Muscle of leg (tissue), 11 donors: ENCODE data around the gene NXPH3. TPM values are rescaled to one million over a fixed set of nuclear protein-coding genes. Genes with fewer than 3 reads are reported as not detected.

Experiments
- DNase-seq: peaks from one replicate; pipeline ENCODE4 v3.0.0; 2013
- H3K27ac ChIP-seq: one replicate; pipeline ENCODE4 v1.5.1; 2013; ENCODE audit warnings: mild to moderate bottlenecking, low read length, control low read depth
- H3K27me3 ChIP-seq: one replicate; pipeline ENCODE4 v1.6.1; 2013; ENCODE audit warnings: low read length; ENCODE audit not compliant: control insufficient read depth, insufficient read depth
- H3K36me3 ChIP-seq: one replicate; pipeline ENCODE4 v1.6.1; 2013; ENCODE audit warnings: low read length; ENCODE audit not compliant: control insufficient read depth, insufficient read depth
- H3K4me1 ChIP-seq: one replicate; pipeline ENCODE4 v1.6.1; 2013; ENCODE audit warnings: low read length; ENCODE audit not compliant: control insufficient read depth, insufficient read depth
- H3K4me3 ChIP-seq: one replicate; pipeline ENCODE4 v1.5.1; 2013; ENCODE audit warnings: low read length, control low read depth
- H3K9me3 ChIP-seq: replicated peaks from 2 replicates; pipeline ENCODE4 v1.6.1; 2013; ENCODE audit warnings: low read depth, low read length; ENCODE audit not compliant: control insufficient read depth
- whole genome bisulfite sequencing: methylation state at CpG from one replicate; pipeline ENCODE4 v1.1.5; 2013; ENCODE audit warnings: missing lambda C conversion rate; ENCODE audit not compliant: insufficient coverage; 5-methylcytosine and 5-hydroxymethylcytosine counted together
- polyA plus RNA-seq, 8 donors: library from polyadenylated mRNA; unstranded; fragments of 120-200 nt; gene quantifications; one replicate each; pipeline versions ENCODE4 v1.2.1 to v1.2.3, GENCODE V29; 2013; ENCODE audit warnings: inconsistent platforms in 1 of 8, low replicate concordance in 1 of 8; ENCODE audit not compliant: insufficient read length in 8 of 8, insufficient read depth in 1 of 8
- total RNA-seq: library from RNA; stranded (reverse); fragments of 120-200 nt; gene quantifications from one replicate; pipeline ENCODE4 v1.2.4, GENCODE V29; 2013

The NXPH3 gene
- total and polyA plus RNA-seq, 9 donors = 1.1 to 2.5 (median 1.5) TPM

GRCh38 chr17:49588726-49589576 lies 13.3 kb downstream of the NXPH3 start:
- Histone ChIP-seq H3K4me1 (no peaks in the 10 kb centered on the region), H3K4me3 (no peak overlapping the region), H3K9me3 (no peaks in the 10 kb centered on the region), H3K27ac (no peak overlapping the region), H3K27me3 (no peaks in the 10 kb centered on the region), H3K36me3 (peaks cover 18% of the 10 kb centered on the region)
- WGBS = 96% methylated on average over 5 of the region's 8 CpGs
- no peak for DNase-seq

- no peak for DNase-seq
- Histone ChIP-seq H3K9me3 (no peaks in the 10 kb centered on the region), H3K4me1 (no peaks in the 10 kb centered on the region), H3K4me3 (no peak overlapping the region), H3K27ac (no peak overlapping the region), H3K36me3 (peaks cover 20% of the 10 kb centered on the region), H3K27me3 (no peaks in the 10 kb centered on the region)
- WGBS = 100% methylated on average over 1 of the region's 2 CpGs
Observed at GRCh38 chr17:49589577-49589927, 13.9 kb downstream of the NXPH3 start.

GRCh38 chr17:49590874-49591273 lies 15.2 kb downstream of the NXPH3 start:
- no peaks in the 10 kb centered on the region for H3K27me3 ChIP-seq
- no peaks in the 10 kb centered on the region for H3K9me3 ChIP-seq
- H3K27ac ChIP-seq = no peak overlapping the region
- no peak for DNase-seq
- no peak overlapping the region for H3K4me3 ChIP-seq
- peaks cover 21% of the 10 kb centered on the region for H3K36me3 ChIP-seq
- no peaks in the 10 kb centered on the region for H3K4me1 ChIP-seq
- whole genome bisulfite sequencing = 91% methylated on average over 3 of the region's 4 CpGs

DNA sequence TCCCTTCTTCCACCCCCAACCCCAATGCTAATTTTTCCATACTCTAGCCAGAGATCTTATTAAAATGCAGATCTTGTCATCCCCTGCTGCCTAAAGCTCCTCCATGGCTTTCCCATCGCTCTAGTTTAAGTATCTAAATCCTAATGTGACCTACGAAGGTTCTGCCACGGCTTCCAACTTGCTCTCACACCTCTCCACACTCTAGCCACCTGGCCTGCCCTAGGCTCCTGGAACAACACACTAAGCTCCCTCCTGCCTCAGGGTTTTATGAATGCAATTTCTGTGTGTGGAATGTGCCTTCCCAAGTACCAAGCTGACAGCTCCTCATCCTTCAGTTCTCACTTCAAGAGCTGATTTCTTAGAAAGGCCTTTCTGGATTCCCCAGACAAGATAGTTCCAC lies 16.6 kb downstream of the NXPH3 start:
- DNase-seq = no peak
- Histone ChIP-seq H3K9me3 (no peaks in the 10 kb centered on the region), H3K36me3 (peaks cover 30% of the 10 kb centered on the region), H3K4me1 (peaks cover under 1% of the 10 kb centered on the region), H3K4me3 (no peak overlapping the region), H3K27ac (no peak overlapping the region), H3K27me3 (no peaks in the 10 kb centered on the region)
- WGBS = 81% methylated on average over 3 of the region's 3 CpGs

DNA sequence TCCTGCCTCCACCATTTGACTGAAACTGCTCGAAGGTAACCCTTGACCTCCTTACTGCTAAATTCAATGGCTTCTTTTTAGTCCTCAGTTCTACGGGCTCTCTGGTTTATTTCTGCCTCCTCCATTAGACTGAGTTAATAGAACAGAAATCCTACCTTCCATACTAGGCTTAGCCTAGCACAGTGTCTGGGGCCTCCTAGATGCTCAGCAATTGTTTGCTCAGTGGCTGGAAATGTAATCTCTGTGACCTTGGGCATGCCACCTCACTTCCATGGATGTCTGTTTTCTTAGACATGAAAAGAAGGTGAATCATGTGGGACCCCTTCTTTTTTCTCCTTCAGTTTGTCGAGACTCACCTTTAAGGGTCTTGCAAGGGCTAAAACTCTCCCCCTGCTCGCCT lies 19.7 kb downstream of the NXPH3 start:
- Histone ChIP-seq H3K4me3 (no peak overlapping the region), H3K27ac (no peak overlapping the region), H3K9me3 (no peaks in the 10 kb centered on the region), H3K27me3 (no peaks in the 10 kb centered on the region), H3K36me3 (peaks cover 50% of the 10 kb centered on the region), H3K4me1 (peaks cover 3% of the 10 kb centered on the region)
- WGBS = 92% methylated on average over 1 of the region's 4 CpGs
- no peak for DNase-seq

DNA sequence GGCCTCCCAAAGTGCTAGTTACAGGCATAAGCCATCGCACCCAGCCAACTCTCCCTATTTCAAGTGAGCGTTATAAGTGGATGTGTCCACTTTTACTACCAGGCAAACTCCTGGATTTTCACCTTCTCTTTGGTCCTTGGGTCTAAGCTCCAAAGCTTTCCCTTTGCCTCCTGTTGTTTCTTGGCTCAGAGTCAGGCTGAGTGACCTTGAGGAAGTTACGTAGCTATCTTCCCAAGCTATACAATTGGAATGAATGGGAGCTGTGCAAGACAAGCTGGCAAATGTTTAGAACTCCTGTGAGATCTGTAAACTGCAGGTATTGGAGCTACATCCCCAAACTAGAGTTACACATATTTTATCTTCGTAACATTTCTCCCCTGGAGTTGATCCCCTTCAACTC lies 20.3 kb downstream of the NXPH3 start:
- Histone ChIP-seq H3K27me3 (no peaks in the 10 kb centered on the region), H3K4me1 (peaks cover 3% of the 10 kb centered on the region), H3K9me3 (no peaks in the 10 kb centered on the region), H3K27ac (no peak overlapping the region), H3K4me3 (no peak overlapping the region), H3K36me3 (peaks cover 55% of the 10 kb centered on the region)
- 100% methylated on average over 2 of the region's 4 CpGs for WGBS
- DNase-seq = no peak

GRCh38 chr17:49596613-49597244 lies 21.1 kb downstream of the NXPH3 start:
- Histone ChIP-seq H3K9me3 (no peaks in the 10 kb centered on the region), H3K36me3 (peaks cover 54% of the 10 kb centered on the region), H3K4me3 (no peak overlapping the region), H3K4me1 (peaks cover 3% of the 10 kb centered on the region), H3K27me3 (no peaks in the 10 kb centered on the region), H3K27ac (peak overlapping the region; percentile 2)
- DNase-seq = no peak
- WGBS = 92% methylated on average over 2 of the region's 6 CpGs

DNA sequence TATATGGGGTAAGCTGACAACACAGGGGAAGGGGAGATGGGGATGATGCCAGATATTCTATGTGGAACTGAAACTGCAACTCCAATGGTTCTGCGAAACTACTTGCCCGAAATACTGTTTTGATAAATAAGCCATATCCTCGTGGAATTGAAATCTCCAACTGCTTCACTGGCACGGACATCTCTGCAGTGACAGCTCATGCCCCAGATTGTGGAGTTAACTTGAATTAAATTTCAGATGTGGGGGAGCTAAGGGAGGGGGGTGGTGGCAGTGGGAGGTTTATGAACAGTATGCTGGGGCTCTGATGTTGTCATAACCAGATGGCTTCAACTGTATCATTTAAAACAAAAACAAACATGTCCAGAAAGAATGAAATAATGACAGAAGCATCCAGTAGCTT lies 21.8 kb downstream of the NXPH3 start:
- Histone ChIP-seq H3K9me3 (no peaks in the 10 kb centered on the region), H3K4me1 (peaks cover 3% of the 10 kb centered on the region), H3K27ac (peak overlapping the region; percentile 43), H3K27me3 (no peaks in the 10 kb centered on the region), H3K36me3 (peaks cover 60% of the 10 kb centered on the region), H3K4me3 (no peak overlapping the region)
- no peak for DNase-seq
- WGBS = 100% methylated on average over 3 of the region's 4 CpGs

DNA sequence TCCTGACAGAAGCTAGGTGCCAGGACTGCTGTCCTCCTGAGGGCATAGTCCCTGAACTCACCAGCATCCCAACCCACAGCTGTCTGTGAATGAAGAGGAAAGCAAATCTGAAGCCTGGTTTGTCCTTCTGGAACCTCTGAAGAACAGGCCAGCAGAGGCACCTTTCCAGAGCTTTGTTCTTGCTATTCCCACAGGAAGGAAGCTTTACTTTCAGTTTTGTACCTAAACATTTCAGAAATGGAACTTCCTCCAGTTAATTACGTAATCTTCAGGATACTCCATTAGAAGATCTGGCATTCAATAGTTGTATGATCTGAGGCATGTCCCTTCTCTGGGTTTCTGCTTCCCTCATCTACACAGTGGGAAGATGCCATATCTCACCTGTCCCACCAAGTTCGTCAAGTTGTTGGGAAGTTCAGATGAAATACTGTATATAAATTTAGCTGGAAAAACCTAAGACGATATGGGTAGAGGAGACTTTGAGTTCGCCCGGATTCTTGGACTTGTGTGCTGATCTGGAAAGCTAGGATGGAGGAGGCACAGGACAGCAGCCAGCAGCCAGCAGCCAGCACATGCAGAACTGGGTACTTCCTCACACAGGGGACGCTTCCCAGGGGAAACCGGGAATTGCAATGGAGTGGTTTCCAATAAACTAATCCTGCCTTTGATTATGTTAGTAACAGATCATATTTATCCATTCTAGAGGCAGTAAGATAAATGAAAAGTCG lies 22.4 kb downstream of the NXPH3 start:
- no peaks in the 10 kb centered on the region for H3K9me3 ChIP-seq
- WGBS = 77% methylated on average over 3 of the region's 8 CpGs
- peaks cover 65% of the 10 kb centered on the region for H3K36me3 ChIP-seq
- H3K4me1 ChIP-seq = peaks cover 3% of the 10 kb centered on the region
- H3K27me3 ChIP-seq = no peaks in the 10 kb centered on the region
- peak overlapping the region; percentile 52 for H3K27ac ChIP-seq
- no peak overlapping the region for H3K4me3 ChIP-seq
- peak; percentile 48 for DNase-seq

GRCh38 chr17:49598918-49599317 lies 23.2 kb downstream of the NXPH3 start:
- no peak overlapping the region for H3K27ac ChIP-seq

More at GRCh38 chr17:49598918-49599317, 23.2 kb downstream of the NXPH3 start:
- no CpG with 5 or more reads among the region's 3 CpGs for WGBS
- Histone ChIP-seq H3K9me3 (no peaks in the 10 kb centered on the region), H3K27me3 (no peaks in the 10 kb centered on the region), H3K4me1 (peaks cover 3% of the 10 kb centered on the region), H3K36me3 (peaks cover 61% of the 10 kb centered on the region), H3K4me3 (no peak overlapping the region)
- DNase-seq = no peak
